Keratinocyte (primary cell): Measurements from ENCODE around the gene PLD5. TPM values are rescaled to one million over a fixed set of nuclear protein-coding genes. Genes with fewer than 3 reads are reported as not detected.
"Not testable (repeated sequence)": the region's sequence is repeated elsewhere in the genome, so short reads cannot be mapped to it uniquely, and the experiment has no call there.

Experiments used
- DNase-seq: peaks from one replicate; pipeline ENCODE4 v3.0.0-alpha.2; 2011; ENCODE audit warnings: low read depth, missing footprints, low spot score
- FAIRE-seq: peaks from 2 replicates; lab custom pipeline; 2011; peaks lifted over from hg19 to GRCh38; lab: Jason Lieb, UNC
- H2AFZ ChIP-seq: 2 replicates; pipeline ENCODE4 v1.6.0; 2012; ENCODE audit warnings: low read length, control low read depth, inconsistent platforms; ENCODE audit not compliant: control insufficient read depth
- H3K27ac ChIP-seq: 2 replicates; pipeline ENCODE4 v1.5.1; 2011; ENCODE audit warnings: low read length; ENCODE audit not compliant: control insufficient read depth, insufficient read depth
- H3K27me3 ChIP-seq: 3 replicates; pipeline ENCODE4 v1.6.0; 2011; ENCODE audit warnings: low read length; ENCODE audit not compliant: control insufficient read depth, insufficient read depth; ENCODE audit errors: extremely low read depth
- H3K36me3 ChIP-seq, 2 experiments: 2 replicates in 1 of 2; 3 replicates in 1 of 2; pipeline ENCODE4 v1.5.1; 2011; ENCODE audit warnings: low read length in 2 of 2, mild to moderate bottlenecking in 1 of 2; ENCODE audit not compliant: control insufficient read depth in 2 of 2, insufficient read depth in 2 of 2; ENCODE audit errors: extremely low read depth in 1 of 2
- H3K4me1 ChIP-seq: 3 replicates; pipeline ENCODE4 v1.5.1; 2011; ENCODE audit warnings: low read length; ENCODE audit not compliant: control insufficient read depth, insufficient read depth; ENCODE audit errors: extremely low read depth
- H3K4me2 ChIP-seq: 3 replicates; pipeline ENCODE4 v1.6.0; 2011; ENCODE audit warnings: low read depth, low read length; ENCODE audit not compliant: control insufficient read depth, insufficient read depth; ENCODE audit errors: extremely low read depth
- H3K4me3 ChIP-seq, 3 experiments: fragments of 200-600 bp in 1 of 3; sonication (generic) in 1 of 3; 2 replicates in 2 of 3; 3 replicates in 1 of 3; pipeline ENCODE4 v1.5.1; 2011 to 2016; ENCODE audit warnings: low read length in 3 of 3, mild to moderate bottlenecking in 3 of 3, control low read depth in 2 of 3, inconsistent platforms in 1 of 3, low read depth in 1 of 3, mixed read lengths in 1 of 3, mixed run types in 1 of 3, moderate library complexity in 1 of 3; ENCODE audit not compliant: control insufficient read depth in 2 of 3, insufficient read depth in 2 of 3; ENCODE audit errors: extremely low read depth in 1 of 3
- H3K79me2 ChIP-seq: 2 replicates; pipeline ENCODE4 v1.6.0; 2012; ENCODE audit warnings: low read length; ENCODE audit not compliant: control insufficient read depth, insufficient read depth
- H3K9ac ChIP-seq: 3 replicates; pipeline ENCODE4 v1.6.0; 2011; ENCODE audit warnings: low read length; ENCODE audit not compliant: control insufficient read depth, insufficient read depth; ENCODE audit errors: extremely low read depth
- H3K9me1 ChIP-seq: 3 replicates; pipeline ENCODE4 v1.6.0; 2011; ENCODE audit warnings: low read length; ENCODE audit not compliant: control insufficient read depth, insufficient read depth; ENCODE audit errors: extremely low read depth
- H3K9me3 ChIP-seq: 2 replicates; pipeline ENCODE4 v1.5.1; 2012; ENCODE audit warnings: low read depth, low read length; ENCODE audit not compliant: control insufficient read depth
- H4K20me1 ChIP-seq: 3 replicates; pipeline ENCODE4 v1.6.0; 2011; ENCODE audit warnings: low read length; ENCODE audit not compliant: control insufficient read depth, insufficient read depth; ENCODE audit errors: extremely low read depth
- EZH2 ChIP-seq: IDR thresholded peaks from one replicate; pipeline ENCODE4 v1.6.1; 2012; ENCODE audit warnings: inconsistent platforms, mild to moderate bottlenecking, low read length, moderate library complexity
- dilution Hi-C: fragments of 300-500 bp; cut with MboI; formaldehyde crosslinking; loops from one replicate; pipeline ENCODE4 v1.7.0; 2020; ENCODE audit warnings: low sequenced_read_pairs; ENCODE audit not compliant: extremely low pct_ligation_motif_present
- polyA plus RNA-seq, 5 experiments: library from polyadenylated mRNA; depleted of rRNA in 3 of 5; stranded (reverse) in 3 of 5; stranded (forward) in 1 of 5; unstranded in 1 of 5; fragments of >200 nt; gene quantifications; 1 replicate in 1 of 5; 2 replicates in 3 of 5; 3 replicates in 1 of 5; pipeline versions ENCODE4 v1.2.1 to v1.2.3, GENCODE V29; 2011 to 2012; ENCODE audit warnings: missing spikeins in 2 of 5, low read depth in 1 of 5, low replicate concordance in 1 of 5
- TF ChIP-seq, protein P1 (sequence below), 3 experiments: IDR thresholded peaks in 1 of 3; conservative IDR thresholded peaks in 1 of 3; optimal IDR thresholded peaks in 1 of 3; 2 replicates in 2 of 3; 3 replicates in 1 of 3; pipeline versions ENCODE3 to v1.5.1; 2011; ENCODE audit warnings: low read length in 3 of 3, mild to moderate bottlenecking in 3 of 3, moderate library complexity in 2 of 3, control low read depth in 1 of 3, inconsistent platforms in 1 of 3; ENCODE audit not compliant: insufficient read depth in 2 of 3; ENCODE audit errors: extremely low read depth in 1 of 3

PLD5 gene
- polyA plus RNA-seq, 1 donor (not counting 4 experiments of a cell fraction or from before 2014, with no cell fraction given), result 7.2 TPM

GRCh38 chr1:242184955-242185354 lies 339.5 kb downstream of the PLD5 start:
- no peak for TF ChIP-seq EZH2
- TF ChIP-seq, protein P1, sequence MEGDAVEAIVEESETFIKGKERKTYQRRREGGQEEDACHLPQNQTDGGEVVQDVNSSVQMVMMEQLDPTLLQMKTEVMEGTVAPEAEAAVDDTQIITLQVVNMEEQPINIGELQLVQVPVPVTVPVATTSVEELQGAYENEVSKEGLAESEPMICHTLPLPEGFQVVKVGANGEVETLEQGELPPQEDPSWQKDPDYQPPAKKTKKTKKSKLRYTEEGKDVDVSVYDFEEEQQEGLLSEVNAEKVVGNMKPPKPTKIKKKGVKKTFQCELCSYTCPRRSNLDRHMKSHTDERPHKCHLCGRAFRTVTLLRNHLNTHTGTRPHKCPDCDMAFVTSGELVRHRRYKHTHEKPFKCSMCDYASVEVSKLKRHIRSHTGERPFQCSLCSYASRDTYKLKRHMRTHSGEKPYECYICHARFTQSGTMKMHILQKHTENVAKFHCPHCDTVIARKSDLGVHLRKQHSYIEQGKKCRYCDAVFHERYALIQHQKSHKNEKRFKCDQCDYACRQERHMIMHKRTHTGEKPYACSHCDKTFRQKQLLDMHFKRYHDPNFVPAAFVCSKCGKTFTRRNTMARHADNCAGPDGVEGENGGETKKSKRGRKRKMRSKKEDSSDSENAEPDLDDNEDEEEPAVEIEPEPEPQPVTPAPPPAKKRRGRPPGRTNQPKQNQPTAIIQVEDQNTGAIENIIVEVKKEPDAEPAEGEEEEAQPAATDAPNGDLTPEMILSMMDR (optimal IDR thresholded peaks at IDR 0.05 in 1 of 3, IDR thresholded peaks at IDR 0.05 in 1 of 3, conservative IDR thresholded peaks at IDR 0.05 in 1 of 3; ENCODE audit: extremely low read depth in 1 of 3, insufficient read depth in 2 of 3, low read length in 3 of 3), result no peak
- FAIRE-seq (no peak), DNase-seq (no peak)
- Histone ChIP-seq H3K36me3 (peaks cover 0 to 6% of the 10 kb centered on the region in 2 experiments), H4K20me1 (no peaks in the 10 kb centered on the region), H3K4me2 (no peak overlapping the region), H3K4me3 (no peak overlapping the region), H3K79me2 (no peaks in the 10 kb centered on the region), H3K27ac (no peak overlapping the region), H3K4me1 (no peaks in the 10 kb centered on the region), H3K9me3 (no peaks in the 10 kb centered on the region), H3K9ac (no peak overlapping the region), H3K27me3 (no peaks in the 10 kb centered on the region), H3K9me1 (no peaks in the 10 kb centered on the region), H2AFZ (no peak overlapping the region)
- dilution Hi-C loops, result no loop called here

DNA sequence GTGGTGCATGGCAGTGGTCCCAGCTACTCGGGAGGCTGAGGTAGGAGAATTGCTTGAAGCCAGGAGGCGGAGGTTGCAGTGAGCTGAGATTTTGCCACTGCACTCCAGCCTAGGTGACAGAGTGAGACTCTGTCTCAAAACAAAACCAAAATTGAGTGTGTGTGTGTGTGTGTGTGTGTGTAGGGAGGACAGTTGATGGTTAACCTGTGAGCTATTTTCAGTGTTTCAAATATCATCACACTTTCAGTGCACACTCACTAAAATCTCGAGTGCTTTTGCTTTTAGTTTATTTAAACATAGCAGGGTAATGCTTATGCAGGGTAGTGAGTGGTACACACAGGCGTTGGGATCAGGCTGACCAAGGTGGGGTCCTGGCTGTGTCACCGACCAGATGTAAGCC lies 344.7 kb downstream of the PLD5 start:
- H3K9me3 ChIP-seq, H3K27me3 ChIP-seq, H3K36me3 ChIP-seq, H3K9me1 ChIP-seq, H3K27ac ChIP-seq, H3K4me3 ChIP-seq, H2AFZ ChIP-seq, H3K4me1 ChIP-seq, FAIRE-seq, H4K20me1 ChIP-seq, H3K9ac ChIP-seq, H3K4me2 ChIP-seq, dilution Hi-C loops, H3K79me2 ChIP-seq, DNase-seq: not testable (repeated sequence)
